ENCODE measurements around the gene PDE6C.

PDE6C gene

DNA sequence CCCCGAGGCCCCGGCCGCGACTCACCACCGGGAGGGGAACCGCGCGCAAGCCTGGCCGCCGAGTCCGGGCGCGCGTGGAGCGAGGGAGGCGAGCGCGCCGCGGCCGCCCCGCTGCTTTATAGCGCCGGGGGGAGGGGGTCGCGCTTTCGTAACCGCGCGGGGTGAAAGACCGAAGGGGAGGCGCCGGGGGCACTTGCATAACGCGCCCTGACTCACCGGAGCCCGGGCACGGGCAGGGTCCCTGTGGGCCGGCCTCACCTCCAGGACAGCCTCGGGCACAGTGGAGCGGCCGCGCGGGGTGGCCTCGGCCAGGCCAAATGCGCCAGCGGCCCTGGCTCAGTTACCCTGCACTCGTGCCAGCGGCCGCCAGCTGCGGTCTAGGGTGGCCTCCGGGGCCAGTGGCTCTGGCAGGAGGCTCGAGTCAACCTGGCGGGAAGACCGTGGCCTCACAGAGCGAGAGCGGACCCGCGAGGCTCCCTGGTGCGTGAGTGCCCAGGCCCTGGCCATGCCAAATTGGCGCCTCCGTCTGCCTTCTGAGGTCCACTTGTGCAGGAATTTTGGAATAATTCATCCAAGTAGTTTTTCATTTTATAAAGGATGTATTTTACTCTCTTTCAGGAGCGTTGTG, 11.1 kb upstream of the PDE6C start, which contains the start of gene RBP4:
Gene RBP4 (minus strand): TSS at position 90 of the 628 bp plus-strand sequence. CDS start 207 bp downstream, outside the sequence.
- no peak within 1 kb of the TSS for H3K27ac ChIP-seq
- TF ChIP-seq CTCF (conservative IDR thresholded peaks at IDR 0.05) = no peak

DNA sequence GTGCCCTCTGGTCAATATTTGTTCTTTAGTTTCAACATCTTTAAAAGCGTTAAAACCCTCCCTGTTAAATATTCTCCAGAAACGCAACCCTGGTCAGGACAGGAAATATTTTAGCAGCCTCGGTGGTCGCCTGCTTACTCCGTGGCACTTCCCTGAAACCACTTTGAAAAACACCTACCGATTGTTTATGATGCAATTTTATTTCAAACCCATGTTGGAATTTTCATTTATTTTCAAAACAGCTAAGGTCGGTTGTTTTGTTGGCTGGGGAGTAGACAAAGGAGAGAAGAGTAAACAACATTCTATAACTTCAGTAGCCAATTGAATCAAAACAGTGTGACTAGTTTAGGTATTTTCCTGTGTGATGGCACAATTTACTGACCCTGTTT, 10.6 kb upstream of the PDE6C start:
- no peak overlapping the region for H3K27ac ChIP-seq
- TF ChIP-seq ZFX (IDR thresholded peaks at IDR 0.05) (no peak), CTCF (conservative IDR thresholded peaks at IDR 0.05) (no peak)

- H3K27ac ChIP-seq = no peak overlapping the region
- no peak for TF ChIP-seq ZFX (IDR thresholded peaks at IDR 0.05)
- no peak for TF ChIP-seq CTCF (conservative IDR thresholded peaks at IDR 0.05)
Observed at GRCh38 chr10:93603023-93603422, 9.3 kb upstream of the PDE6C start.

- TF ChIP-seq ZFX (IDR thresholded peaks at IDR 0.05) (no peak), CTCF (conservative IDR thresholded peaks at IDR 0.05) (no peak)
Observed at GRCh38 chr10:93604146-93604545, 8.2 kb upstream of the PDE6C start.

DNA sequence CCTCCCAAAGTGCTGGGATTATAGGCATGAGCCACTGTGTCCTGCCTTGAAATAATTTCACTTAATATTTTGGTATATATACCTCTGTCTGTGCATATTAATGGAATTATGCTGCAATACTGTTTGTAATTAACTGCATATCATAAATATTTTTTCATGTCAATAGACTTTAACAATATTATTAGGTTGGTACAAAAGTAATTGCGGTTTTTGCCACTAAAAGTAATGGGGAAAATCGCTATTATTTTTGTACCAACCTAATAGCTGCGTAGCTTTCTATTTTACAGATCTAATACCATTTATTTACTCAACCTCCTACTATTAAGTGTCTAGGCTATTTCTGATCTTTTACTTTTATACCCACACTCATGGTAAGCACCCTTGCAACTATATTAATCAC, 3.9 kb upstream of the PDE6C start:
- no peak for TF ChIP-seq CTCF (conservative IDR thresholded peaks at IDR 0.05)
- no peak for TF ChIP-seq ZFX (IDR thresholded peaks at IDR 0.05)
- no peak overlapping the region for H3K27ac ChIP-seq

More at GRCh38 chr10:93604146-93604545, 8.2 kb upstream of the PDE6C start:
- no peak overlapping the region for H3K27ac ChIP-seq

- TF ChIP-seq CTCF (conservative IDR thresholded peaks at IDR 0.05) (no peak), ZFX (IDR thresholded peaks at IDR 0.05) (no peak)
- no peak overlapping the region for H3K27ac ChIP-seq
Observed at GRCh38 chr10:93613126-93613525, 789 bp downstream of the PDE6C start.

GRCh38 chr10:93614101-93614825, 1.9 kb downstream of the PDE6C start:
- H3K27ac ChIP-seq = no peak overlapping the region
- TF ChIP-seq ZFX (IDR thresholded peaks at IDR 0.05) (no peak), CTCF (conservative IDR thresholded peaks at IDR 0.05) (no peak)

Data from C4-2B (cell line).